ENCODE data around the gene LIG1.

The LIG1 gene

DNA sequence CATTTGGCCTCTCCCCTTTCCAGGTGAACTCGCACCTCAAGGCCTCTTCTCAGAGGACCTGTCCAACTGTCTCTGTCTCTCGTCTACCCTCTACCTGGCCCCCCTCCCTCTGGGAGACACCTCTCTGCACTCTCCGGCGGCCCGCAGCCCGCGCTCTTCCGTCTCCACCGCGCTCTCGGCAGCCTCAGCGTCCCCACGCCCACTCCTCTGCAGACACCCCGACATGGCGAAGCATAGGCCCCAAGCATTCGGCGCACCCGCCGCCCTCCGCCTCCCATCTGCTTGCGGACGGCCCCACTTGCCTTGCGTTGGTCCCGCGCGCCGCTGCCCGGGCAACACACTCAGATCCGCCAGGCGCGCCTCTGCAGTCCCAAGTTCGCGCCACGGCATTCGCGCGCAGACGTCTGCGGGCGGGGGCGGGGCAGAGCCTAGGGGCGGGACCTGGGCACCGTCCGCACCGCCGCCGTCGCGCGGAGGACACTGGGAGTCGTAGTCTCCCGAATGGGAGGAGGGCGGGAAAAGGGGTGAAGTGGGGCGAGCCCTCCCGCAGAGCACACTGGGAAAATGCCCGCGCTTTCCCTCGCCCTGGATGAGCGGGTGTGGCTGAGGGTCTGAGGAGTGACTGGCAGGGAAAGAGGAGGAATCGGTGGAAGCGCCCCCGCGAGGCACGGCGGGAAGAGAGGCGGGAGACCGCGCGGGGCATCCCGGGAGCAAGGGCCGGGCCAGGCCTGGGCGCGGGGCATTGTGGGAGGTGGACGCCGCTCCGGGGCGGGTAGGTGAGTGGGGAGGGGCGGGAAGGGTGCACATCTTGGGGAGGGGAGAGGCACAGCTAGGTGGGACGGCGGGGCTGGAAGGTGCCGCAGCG, at the start of gene LIG1, which contains the start of gene ZSWIM9:
Gene LIG1, minus strand, starts transcription at position 406 of the 865 bp plus-strand sequence. CDS start 4,778 bp downstream, outside the sequence.
Gene ZSWIM9, plus strand, starts transcription at position 742 of the 865 bp plus-strand sequence. CDS start 1,123 bp downstream, outside the sequence.
- DNase-seq (ENCODE audit: low read depth), result peak; percentile 86

DNA sequence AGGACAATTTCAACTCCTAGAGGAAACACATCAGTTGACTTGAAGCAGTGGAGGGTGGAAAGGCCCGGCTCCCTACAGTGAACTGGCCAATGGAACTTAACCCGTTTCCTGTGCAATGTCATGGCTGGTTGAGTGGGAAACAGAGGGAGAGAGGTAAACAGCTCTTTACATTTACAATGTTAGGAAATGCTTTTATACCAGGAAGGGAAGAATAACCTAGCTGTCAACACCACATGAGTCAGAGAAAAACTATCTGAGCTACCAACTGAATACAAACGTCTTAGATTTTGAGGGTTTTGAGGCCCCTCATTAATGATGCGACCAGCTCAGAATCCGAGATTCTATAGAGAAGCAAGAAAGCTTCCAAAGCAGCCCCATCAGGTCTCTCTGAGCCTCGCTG, 48.9 kb upstream of the LIG1 start:
- DNase-seq (ENCODE audit: low read depth), result no peak

DNA sequence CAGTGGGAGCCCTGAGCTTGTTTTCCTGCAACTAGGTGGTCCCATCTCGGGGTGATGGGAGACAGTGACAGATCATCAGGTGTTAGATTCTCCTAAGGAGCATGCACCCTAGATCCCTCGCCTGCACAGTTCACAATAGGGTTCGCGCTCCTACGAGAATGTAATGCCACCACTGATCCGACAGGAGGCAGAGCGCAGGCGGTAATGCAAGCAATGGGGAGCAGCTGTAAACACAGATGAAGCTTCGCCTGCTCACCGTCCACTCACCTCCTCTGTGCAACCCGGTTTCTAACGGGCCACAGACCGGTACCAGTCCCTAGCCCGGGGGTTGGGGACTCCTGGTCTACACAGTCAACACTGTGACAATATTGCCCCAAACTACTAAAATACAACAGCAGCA, 46.8 kb upstream of the LIG1 start:
- DNase-seq (ENCODE audit: low read depth), result no peak

DNA sequence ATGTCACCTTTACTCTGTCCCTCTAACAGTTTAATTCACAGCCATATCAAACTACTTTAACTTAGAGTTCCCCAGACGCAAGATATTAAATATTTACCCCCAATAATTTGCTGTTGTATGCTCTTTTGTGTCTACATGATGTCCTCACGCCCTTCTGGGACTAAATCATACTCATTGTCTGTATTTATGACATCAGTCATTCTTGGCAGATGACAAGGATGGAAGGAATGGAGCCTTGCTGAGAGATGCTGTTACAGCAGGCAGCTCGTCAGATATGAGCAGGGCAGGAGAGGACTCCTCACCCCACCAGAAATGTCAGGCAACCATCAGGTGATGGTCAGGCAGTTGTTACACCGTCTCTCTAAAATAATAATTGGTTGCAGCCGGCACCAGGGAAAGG, 43.8 kb upstream of the LIG1 start:
- no peak for DNase-seq (ENCODE audit: low read depth)

DNA sequence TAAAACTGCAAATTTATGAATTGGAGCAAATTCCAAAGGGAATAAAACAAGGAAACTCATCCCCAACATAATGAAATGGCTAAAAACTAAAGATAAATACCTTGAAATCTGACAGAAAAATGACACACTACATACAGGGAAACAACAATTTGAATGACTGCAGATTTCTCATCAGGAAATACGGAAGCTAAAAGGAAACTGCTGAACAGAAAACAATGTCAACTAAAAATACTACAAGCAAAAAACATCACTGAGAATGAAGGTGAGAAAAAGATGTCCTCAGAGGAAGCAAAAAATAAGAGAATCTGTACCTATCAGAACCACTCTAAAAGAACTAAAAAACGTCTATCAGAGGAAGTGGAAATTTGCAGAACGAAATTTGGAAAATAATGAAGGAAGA, 39.9 kb upstream of the LIG1 start:
- DNase-seq (ENCODE audit: low read depth), result no peak

DNA sequence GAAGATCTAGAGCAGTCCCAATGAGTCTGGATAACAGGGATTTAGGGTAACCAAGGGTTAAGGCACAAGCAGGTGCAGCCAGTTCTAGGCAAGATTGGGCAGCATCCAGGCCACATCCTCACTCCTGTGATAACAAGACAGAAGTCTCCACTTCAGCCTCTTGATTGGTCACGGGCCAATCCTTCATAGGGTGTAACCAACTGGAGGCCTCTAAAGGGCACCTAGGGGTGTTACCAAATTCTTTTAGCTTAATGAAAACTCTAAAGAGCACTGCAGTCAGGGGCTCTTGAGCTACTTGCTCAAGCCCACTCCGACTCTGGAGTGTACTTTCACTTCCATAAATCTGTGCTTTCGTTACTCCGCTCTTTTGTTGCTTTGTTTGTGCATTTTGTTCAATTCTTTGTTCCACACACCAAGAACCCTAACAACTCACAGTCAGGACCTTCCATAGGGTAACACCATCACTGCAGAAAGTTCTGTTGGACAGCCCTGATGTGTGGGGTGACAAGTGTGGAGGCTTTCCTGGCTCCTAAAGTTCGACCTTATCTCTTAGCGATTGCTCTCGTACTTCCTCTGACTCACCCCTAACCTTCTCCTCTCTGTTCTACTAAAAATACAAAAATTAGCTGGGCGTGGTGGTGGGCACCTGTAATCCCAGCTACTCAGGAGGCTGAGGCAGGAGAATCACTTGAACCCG, 36.4 kb upstream of the LIG1 start:
- no peak for DNase-seq (ENCODE audit: low read depth)

DNA sequence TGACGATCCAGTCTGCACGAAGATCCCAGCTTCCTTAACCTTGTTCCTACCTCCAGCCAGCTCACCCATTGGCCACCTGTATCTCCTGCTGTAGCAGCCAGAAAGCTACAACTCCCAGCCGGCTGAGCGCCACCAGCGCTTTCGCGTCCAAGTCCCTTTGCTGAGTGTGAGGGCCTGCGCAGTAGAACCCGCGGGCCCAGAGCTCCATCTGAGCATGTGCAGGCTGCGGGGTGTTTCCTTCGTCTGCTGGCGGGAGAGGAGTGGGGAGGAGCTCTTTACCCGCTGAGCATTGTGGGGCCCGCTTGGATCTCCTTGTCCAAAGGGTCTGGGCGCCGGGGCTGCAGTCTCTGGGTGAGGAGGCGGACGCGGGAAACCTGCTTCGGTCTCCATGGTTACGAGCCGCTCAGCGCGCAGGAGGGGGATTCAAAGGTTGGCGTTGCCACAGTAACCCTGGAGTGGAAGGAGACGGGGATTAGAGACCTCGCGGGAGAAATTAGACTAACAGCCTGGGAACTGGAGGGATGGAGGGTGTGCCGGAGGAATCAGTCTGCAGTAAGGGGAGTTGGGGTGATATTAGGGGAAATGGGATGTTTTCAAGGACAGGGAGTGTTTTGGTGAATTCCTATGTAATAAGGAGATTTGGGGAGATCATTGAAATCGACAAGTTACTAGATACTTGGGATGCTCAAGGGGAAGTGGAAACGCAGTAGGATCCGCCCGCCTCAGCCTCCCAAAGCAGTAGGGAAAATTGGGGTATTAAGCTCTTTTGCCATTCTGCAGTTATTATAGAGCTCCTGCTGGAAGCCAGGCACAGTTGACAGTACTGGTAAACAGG, 33.9 kb upstream of the LIG1 start:
- DNase-seq (ENCODE audit: low read depth), result peak; percentile 82

DNA sequence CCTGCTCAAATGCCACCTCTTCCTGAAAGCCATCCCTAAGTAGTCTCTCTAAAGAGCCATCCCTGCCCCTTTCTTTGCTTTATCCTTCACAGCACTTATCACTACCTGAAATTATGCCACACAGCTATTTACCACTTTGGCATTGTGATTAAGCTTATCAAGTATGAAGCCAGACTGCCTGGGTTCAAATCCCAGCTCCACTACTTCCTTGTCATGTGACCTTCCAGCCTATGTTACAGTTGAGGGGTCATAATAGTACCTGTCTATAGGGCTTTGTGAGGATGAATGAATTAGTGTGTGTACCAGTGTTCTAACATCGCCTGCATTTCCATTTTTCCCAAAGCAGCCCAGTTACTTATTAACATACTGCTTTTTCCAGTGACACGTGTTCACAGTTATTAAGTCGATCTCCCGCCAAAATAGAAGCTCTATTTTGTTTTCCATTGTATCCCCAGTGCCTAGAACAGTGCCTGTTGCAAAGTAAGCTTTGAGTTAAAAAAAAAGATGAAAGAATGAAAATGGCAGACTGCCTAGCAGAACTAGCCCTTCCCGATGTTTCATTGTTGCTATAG, 33.2 kb upstream of the LIG1 start:
- no peak for DNase-seq (ENCODE audit: low read depth)

DNA sequence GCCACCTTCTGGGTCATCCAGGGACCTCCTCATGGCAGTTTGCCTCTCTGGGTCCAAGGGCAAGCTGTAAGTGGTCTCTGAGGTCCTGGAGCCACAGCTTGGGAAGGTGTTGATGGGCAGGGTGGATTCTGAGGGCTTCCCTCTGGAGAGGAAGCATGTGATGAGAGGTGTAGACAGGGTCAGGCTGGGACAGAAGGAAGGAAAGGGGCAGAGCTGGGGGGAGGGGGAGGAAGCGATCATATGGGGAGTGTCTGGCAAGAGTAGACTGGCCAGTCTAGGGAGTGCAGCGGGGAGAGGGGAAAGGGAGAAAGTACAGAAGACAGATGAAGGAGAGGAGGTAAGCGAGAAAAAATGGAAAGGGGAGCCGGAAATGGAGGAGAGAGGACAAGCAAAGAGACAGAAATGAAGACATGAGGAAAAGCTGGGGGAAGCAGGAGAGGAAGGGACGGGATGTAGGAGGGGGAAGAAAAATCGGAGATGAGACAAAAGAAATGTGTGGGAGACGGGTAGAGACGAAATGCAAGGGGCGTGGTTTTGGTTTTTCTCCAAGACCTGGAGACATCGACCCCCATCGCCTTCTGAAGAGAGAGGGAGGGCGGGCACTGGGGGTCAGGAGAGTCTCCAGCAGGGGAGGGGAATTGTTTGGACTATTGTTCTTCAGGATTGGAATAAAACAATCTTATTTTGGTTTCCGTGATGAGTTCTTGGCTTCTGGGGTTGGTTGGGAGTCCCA, 27.0 kb upstream of the LIG1 start:
- DNase-seq (ENCODE audit: low read depth), result no peak

DNA sequence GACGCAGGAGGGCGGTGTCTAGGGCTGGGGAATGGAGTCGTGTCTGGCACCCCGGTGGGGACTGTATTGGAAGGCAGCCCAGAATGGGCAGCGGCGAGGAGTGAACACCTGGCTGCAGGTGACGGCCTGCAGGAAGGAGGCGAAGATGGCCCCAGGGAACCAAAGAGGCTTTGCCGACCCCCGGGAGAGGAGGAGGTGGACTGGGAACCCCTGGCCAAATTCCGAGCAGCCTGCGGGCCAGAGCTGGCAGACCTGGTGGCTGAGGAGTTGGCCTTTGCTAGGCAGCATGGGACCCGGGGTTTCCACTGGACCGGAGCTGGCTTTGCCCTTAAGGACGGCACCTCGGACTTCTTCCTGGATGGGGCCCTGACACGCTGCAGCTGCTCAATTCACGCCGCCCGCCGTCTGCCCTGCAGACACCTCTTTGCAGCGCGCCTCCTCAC, 26.2 kb upstream of the LIG1 start:
- DNase-seq (ENCODE audit: low read depth), result no peak

DNA sequence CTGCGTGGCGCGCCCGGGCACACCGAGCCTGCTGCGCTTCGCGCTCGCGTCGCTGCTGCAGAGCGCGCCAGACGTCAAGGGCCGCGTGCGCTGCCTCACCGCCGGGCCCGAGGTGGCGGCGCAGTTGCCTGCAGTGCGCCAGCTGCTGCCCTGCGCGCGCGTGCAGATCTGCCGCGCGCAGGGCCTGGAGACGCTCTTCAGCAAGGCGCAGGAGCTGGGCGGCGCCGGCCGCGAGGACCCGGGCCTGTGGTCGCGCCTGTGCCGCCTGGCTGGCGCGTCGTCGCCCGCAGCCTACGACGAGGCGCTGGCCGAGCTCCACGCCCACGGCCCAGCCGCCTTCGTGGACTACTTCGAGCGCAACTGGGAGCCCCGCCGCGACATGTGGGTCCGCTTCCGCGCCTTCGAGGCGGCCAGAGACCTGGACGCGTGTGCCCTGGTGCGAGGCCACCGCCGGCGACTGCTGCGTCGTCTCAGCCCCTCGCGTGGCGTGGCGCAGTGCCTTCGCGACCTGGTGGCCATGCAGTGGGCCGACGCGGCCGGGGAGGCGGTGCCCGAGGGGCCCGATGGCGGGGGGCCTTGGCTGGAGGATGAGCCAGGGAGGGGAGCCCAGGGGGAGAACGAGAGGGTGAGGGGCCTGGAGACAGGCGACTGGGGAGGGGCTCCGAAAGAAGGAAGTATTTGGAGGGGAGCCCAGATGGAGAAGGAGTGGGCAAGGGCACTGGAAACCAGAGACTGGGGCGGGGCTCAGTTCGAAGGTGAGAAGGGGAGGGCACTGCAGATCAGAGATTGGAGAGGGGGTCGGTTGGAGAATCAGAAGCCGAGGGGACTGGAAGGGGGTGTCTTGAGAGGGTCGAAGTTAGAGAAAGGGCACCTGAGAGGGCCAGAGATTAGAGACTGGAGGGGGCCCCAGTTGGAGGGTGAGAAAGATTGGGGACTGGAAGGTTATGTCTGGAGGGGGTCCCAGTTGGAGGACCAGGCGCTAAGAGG, 25.0 kb upstream of the LIG1 start:
- DNase-seq (ENCODE audit: low read depth), result no peak

DNA sequence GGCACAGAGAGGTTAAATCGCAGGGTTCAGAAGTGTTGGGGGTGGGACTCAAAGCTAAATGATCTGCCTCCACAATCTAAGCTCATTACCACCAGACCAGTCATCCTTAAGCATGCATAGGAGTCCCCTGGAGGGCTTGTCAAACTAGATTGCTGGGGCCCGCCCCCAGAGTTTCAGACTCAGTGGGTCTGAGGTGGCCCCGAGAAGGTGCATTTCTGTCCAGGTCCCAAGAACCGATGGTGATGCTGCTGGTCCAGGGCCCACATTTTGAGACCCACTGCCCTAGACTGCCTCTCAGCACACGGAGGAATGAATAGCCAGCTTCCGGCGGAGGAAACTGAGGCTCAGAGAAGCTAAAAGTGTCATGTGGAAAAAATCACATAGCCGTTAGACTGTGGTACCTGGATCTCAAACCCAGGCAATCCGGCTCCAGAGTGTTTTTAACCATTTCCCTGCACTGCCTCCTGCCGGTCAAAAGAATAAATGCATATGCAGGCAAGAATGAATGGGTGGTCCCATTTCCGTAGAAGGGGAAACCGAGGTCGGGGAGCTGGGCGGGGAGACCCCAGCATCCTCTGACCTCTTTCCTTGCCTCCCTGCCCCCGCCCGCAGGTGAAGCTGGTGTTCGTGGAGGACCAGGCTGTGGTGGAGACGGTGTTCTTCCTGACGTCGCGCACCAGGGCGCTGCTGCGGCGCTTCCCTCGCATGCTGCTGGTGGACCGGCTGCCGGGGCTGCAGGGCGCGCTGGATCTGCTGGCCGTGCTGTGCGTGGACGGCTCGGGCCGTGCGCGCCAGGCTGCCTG, 24.1 kb upstream of the LIG1 start:
- no peak for DNase-seq (ENCODE audit: low read depth)

DNA sequence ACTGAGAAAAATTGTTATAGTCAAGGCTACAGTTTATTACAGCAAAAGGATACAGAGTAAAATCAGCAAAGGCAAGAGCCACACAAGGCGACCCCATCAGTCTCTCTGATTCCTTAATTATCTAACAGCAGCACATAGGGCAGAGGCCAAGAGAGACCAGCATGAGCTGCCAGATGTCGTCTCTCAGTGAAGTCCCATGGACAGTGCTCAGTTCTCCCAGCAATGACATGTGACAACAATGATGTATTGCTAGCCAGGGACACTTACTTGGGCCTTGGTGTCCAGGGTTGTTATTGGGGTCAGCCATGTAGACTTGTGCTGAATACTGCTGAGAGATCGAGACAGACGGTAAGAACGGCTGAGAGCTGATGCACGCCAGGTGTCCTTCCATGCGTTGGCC, 22.6 kb upstream of the LIG1 start:
- DNase-seq (ENCODE audit: low read depth), result no peak

DNA sequence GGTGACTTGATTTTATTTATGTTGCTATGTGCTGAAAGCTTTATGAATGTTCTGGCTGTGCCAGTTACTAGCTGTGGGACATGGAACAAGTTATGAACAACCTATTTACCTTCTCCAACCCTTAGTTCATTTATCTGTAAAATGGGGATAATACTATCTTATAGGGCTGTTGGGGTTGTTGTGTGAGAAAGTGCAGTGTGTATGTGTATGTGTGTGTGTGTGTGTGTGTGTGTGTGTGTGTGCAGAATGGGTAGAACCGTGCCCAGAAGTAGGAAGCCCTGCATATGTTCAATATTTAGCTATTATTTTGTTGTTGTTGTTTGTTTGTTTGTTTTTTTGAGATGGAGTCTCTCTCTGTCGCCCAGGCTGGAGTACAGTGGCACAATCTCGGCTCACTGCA, 20.7 kb upstream of the LIG1 start:
- DNase-seq (ENCODE audit: low read depth), result no peak

DNA sequence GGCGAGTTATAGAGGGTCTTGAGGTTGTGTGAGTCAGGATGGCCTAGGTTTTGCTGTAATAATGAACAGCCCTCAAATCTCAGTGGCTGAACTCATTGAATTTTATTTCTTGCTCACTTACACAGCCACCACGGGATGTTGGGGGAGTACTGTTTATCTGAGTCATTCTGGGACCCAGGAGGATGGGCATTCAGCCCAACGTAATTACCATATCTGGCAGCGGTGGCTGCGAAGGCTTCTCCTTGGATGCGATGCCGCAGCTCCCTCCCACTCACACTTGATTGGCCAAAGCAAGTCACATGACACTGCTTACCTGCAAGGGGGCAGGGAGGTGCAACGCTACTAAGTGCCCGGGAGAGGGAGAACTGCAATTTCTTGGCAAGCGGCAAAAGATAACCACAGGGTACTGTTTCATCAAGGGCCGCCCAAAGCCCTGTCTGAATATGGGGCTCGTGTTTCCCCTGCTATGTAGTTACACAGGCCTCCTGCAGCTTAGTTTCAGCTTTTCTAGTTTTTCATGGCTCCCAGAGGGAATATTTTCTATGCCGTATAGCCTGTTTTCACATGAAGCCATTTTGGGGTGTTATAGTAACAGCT, 20.2 kb upstream of the LIG1 start:
- DNase-seq (ENCODE audit: low read depth), result peak; percentile 50

DNA sequence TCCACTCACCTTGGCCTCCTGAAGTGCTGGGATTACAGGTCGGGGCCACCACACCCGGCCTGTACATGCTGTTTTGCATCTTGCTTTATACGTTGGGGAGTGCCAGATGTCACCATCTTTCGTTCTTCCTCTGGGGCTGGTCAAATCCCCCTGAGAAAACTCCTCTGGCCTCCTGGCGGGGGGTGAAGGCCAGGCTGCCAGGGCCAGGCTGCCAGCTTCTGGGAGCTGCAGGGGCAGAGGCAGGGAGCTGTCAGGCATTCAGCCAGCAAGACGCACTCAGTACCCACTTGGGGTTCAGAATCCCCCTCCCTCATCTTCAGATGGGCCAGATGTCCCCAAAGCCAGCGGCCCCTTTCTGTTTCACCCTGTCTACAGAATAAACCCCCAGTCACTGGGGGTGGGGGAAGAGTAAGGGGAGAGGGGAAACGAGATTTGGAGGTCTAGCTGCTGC, 16.4 kb upstream of the LIG1 start:
- no peak for DNase-seq (ENCODE audit: low read depth)

DNA sequence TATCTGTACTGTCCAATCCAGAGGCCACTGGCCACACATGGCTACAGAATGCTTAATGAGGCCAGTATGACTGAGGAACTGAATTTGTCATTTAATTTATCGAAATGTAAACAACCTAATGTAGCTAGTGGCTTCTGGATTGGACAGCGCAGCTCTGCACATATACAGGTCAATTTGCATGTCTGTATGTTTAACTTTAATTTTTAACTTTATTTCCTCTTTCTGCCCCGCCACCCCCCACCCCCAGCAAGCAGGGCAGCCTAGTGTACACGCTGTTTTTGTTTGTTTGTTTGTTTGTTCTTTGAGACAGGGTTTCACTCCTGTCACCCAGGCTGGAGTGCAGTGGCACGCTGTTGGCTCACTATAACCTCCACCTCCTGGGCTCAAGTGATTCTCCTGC, 15.9 kb upstream of the LIG1 start:
- no peak for DNase-seq (ENCODE audit: low read depth)

DNA sequence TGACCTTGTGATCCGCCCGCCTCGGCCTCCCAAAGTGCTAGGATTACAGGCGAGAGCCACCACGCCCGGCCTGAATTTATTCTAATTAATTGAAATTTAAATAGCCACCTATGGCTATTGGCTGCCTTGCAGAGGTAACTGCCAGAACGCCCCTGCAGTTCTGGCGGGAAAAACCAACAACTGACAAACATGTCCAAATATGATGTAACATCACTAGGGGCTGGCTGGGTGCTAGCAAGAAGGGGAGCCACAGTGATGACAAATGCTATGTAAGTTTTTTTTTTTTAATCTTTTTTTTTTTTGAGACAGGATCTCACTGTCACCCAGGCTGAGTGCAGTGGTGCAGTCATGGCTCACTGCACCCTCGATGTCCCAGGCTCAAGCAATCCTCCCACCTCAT, 13.2 kb upstream of the LIG1 start:
- DNase-seq (ENCODE audit: low read depth), result no peak

DNA sequence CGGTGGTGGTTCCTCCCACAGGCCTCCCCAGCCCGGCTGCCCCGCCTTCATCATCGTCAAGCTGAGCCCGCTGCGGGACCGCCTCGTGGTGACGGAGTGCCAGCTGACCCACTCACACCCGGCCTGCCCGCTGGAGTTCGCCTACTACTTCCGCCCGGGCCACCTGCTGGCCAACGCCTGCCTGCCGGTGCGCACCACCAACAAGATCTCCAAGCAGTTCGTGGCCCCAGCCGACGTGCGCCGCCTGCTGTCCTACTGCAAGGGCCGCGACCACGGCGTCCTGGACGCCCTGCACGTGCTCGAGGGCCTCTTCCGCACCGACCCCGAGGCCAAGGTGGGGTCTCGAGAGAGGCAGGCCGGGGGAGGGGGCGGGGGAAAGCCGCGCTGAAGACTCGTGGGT, 12.3 kb upstream of the LIG1 start:
- DNase-seq (ENCODE audit: low read depth), result no peak

All from activated T-helper 1 cell treated with Interleukin-2 at 50 U/mL for 16 hours (primary cell).